ENCODE measurements around the gene EN2.

The EN2 gene

DNA sequence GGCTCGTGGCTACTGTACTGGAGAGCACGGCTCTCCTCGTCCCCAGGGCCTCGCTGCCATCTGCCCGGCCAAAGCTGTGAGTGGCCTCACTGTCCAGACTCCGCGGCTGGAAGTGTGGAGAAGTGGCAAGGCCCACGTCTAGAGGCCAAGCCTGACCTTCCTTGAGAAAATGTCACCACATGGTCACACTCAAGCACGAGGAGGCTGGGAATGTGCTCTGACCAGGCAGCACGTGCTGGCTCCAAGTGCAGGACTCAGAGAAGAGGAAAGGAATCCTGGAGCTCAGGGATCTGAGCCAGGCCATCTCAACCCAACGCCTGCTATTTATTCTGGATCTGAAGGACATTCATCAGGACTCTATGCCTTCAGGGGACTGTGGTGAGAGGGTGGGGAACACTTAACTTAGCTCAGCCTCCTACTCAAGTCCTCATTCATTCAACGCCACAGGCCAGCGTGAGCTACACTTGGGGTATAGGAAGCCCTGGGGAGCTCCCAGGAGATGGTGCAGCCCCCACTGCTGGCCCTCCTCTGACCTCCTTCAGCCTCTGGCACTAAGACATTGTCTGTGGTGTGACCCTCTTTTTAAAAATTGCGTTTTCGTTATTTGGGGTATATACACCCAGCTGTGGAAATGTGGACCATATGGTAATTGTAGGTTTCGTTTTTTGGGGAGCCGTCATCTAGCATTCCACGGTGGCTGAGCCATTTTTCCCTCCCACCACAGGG is 29.0 kb downstream of the EN2 start:
- DNase-seq (ENCODE audit: low read depth in 2 of 2) = no peak

GRCh38 chr7:155487509-155488482 is 29.9 kb downstream of the EN2 start:
- DNase-seq (ENCODE audit: low read depth in 2 of 2) = no peak

DNA sequence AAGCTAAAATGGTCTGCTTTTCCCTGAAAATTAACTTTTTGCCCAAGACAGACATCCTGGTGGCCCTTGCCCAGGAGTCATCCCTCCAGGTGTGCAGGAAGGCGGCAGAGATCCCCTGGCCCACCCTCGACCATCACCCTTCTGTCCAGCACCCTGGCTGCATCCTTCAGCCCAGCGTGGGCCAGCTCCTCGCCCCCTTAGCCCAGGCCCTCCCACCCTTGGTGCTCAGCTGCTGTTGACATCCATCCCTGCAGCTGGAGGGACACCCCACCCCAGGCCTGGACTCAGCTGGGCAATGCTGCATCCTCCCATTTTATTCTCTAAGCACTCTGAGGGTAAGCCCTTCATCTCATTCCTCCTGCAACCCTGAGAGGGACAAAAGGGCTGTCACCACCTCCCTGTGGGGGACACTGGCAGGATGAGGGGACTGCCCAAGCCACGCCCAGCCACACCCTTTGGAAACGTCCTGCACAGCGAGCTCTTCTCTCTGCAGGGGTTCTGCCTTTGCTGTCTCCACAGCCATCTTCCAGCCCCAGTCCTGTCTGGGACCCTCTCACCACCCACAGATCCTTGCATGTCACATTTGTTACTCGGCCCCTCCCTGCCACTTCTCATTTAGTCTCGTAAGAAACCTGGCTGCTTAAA is 30.7 kb downstream of the EN2 start:
- DNase-seq (ENCODE audit: low read depth in 2 of 2) = no peak

- DNase-seq (ENCODE audit: low read depth in 2 of 2) = no peak
These were observed 31.4 kb downstream of the EN2 start for GRCh38 chr7:155489158-155489840.

DNA sequence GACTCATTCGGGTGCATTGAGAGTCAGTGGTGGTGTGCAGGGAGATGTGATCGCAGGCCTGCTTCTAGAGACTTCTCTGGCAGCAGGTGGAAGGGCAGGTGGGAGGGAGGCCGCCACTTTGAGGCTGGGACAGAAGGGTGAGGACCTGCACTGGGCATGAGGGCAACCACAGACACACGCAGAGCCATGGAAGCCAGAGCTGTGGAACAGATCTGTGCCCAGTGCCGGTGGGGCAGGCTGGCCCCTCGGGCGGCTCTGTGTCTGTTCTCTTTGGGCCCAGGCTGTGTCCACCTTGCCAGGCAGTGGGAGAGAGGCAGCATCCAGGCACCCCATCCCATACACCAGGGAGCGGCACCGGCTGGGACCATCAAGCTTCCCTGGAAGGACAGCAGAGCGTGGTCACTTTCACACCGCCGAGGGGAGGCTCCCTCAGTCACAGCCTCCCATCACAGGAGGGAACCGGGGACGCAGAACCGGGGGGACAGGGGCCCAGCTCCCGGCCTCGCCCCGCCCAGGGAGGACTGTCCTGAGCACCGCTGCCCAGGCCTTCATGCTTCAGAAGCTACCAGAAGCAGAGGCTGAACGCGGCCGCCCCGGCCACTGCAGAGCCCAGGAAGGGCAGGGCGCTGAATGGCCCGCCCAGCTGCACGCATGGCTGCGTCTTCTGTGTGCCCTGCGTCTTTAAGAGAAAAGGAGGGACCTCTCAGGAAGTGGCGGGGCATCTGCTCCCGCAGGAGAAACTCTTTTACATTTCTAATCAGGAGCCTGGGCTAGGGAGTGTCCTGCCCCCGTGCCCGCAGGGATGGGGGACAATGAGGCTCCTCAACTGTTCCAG is 32.1 kb downstream of the EN2 start:
- no peak for DNase-seq (ENCODE audit: low read depth in 2 of 2)

GRCh38 chr7:155490697-155491628 is 33.0 kb downstream of the EN2 start:
- no peak for DNase-seq (ENCODE audit: low read depth in 2 of 2)

DNA sequence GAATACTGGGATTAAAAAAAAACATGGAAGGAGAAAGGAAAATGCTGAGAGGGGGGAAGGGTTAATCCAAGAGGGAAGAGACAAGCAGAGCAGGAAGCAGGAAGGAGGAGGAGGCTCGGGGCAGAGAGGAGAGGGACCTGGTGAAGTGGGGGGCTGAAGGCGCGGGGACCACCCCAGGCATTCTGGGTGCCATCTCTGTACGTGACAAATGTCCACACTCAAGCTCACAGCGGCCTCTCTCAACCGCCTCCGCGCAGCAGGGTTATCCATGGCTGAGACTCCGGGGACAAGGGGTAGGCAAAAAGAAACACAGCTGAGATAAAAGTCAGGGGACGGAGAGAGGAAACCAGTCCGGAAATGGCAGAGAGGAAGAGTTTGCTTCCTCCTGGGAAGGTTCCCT is 33.9 kb downstream of the EN2 start:
- DNase-seq (ENCODE audit: low read depth in 2 of 2) = no peak

DNA sequence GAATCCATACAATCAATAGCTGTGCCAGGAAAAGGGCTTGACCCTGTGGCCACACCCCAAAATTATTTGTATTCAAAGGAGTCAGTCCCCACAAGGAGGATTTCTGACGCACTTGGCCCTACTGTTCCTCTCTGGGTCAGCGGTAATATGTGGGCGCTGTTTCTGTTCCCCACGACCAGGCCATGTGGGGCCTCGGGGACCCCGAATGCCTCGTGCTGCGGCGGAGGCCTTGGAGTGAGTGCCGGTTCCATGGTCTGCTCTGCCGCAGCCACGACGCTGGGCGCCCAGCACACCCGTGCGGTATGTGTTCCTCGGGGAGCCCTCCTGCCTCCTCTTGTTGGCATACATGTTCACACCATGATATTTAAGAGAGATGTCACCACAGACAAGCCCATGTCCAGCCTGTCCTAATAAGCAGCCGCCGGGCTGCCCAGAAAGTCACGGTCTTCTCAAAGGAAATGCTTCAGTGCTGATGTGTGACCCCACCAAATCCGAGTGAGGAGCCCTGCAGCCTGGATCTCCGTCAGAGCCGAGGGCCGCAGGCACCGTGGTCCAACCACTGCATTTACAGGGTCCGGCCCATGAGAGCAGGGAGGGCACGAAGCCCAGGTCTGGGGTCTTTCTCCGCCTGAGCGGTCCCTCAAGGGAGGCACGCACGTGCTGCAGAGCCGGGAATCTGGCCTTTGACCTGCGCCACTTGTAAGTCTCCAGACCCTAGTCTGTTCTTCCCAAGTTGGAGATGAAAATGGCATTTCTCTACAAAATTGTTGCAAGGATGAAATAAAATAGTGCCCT is 36.0 kb downstream of the EN2 start:
- no peak for DNase-seq (ENCODE audit: low read depth in 2 of 2)

DNA sequence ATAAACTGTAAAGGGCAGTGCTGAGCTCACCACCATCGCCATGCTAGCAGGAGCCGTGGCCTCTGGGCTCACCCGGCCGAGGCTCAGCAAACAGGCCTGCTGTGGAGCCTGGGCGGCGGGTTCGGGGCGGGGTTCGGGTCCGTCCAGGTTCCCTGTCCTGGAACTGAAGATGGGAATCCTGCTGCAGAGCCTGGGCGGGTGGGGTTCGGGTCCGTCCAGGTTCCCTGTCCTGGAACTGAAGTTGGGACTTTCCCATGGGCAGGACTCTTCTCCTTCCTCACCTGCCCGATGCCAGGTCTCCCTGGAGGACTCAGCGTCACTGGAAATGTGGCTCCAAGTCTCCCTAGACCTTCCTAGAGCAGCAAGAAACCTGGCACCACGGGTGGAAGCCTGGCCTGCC is 36.6 kb downstream of the EN2 start:
- DNase-seq (ENCODE audit: low read depth in 2 of 2) = no peak

GRCh38 chr7:155495440-155496248 is 37.7 kb downstream of the EN2 start:
- DNase-seq (ENCODE audit: low read depth in 2 of 2) = no peak

DNA sequence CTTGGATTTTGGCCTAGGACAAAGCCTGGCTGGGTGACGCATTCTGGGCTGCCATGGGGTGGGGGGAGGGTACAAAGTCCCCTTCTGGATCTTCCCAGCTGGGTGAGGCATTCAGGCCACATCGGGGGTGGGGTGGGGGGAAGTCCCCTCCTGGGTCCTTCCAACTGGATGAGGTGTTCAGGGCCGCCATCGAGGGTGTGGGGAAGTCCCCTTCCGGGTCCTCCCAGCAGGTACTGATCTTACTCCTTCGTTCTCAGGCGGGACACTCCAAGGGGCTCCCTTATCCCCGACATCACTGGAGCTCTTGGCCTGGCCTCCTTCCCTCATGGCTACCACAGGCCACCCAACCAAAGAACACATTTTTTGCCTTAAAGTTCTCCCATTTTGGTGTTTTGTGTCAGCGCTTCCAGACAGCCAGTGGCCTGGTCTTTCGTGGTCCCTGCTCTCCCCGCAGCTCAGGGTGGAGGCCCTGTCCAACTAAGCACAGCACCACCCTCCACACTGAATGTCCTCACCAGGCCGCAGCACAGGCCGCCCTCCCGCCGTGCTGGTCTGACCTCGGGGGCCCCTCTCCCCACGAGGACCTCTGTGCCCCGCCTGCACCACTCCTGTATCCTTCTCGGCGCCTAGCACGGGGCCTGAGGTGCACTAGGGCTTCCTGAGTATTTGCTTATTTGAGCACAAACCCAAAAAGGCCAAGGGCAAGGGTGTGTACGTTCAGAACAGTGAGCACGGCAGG is 38.5 kb downstream of the EN2 start:
- DNase-seq (ENCODE audit: low read depth in 2 of 2) = no peak

- DNase-seq (ENCODE audit: low read depth in 2 of 2) = no peak
These were observed 39.4 kb downstream of the EN2 start for GRCh38 chr7:155497149-155497901.

DNA sequence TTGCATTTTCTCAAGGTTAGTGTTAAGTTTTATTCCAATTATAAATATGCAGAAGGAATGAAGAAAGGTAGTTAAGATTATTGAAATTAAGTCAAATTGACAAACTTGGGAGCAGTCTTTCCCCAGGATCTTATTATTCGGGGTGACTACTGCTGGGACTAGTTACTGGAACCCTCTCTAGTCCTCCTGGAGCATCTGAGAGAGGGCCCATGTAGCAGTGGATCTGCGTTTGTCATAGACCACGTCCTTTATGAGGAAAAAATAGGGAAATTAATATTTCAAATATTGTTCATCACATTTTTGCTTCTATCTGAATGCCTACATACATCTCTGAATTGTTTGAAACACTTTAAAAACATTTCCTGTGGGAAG is 47.5 kb downstream of the EN2 start:
- DNase-seq (ENCODE audit: low read depth in 2 of 2) = no peak

- no peak for DNase-seq (ENCODE audit: low read depth in 2 of 2)
These were observed 49.0 kb downstream of the EN2 start for GRCh38 chr7:155506854-155507337.

GRCh38 chr7:155507576-155507975 is 49.6 kb downstream of the EN2 start:
- DNase-seq (ENCODE audit: low read depth in 2 of 2) = no peak

Data from stimulated activated CD8-positive, alpha-beta memory T cell treated with anti-CD3 and anti-CD28 coated beads, Interleukin-7, amount 100 ng/mL, for 1 hour (primary cell).